Panc1 (cell line): ENCODE measurements around the gene GRIK3. TPM values are rescaled to one million over a fixed set of nuclear protein-coding genes. Genes with fewer than 3 reads are reported as not detected.

Experiments
- ATAC-seq: fragments of 200-7000 bp; cut with Tn5 transposase; 2 replicates; pipeline ENCODE4 v1.9.1; 2020; ENCODE audit warnings: mild to moderate bottlenecking, moderate library complexity
- BruUV-seq: library from RNA; stranded (reverse); fragments of 400-500 nt; replicated peaks from 2 replicates; lab custom pipeline; 2021; lab: Mats Ljungman, UMichigan
- CTCF ChIA-PET: fragments of 300-600 bp; sonication (Branson Sonifier 250); formaldehyde crosslinking; loops from one replicate; lab custom pipeline; 2022; ENCODE audit warnings: antibody characterized with exemption; lab: Charles Lee
- POLR2A ChIA-PET: fragments of 300-600 bp; sonication (Branson Sonifier 250); formaldehyde crosslinking; loops from one replicate; lab custom pipeline; 2022; ENCODE audit warnings: antibody characterized with exemption; lab: Charles Lee
- DNase-seq: peaks from one replicate; pipeline ENCODE4 v3.0.0-alpha.2; 2010; ENCODE audit warnings: low read depth, low spot score
- H3K27ac ChIP-seq: 2 replicates; pipeline ENCODE4 v1.5.1; 2011; ENCODE audit warnings: mild to moderate bottlenecking, low read length, inconsistent platforms
- H3K27me3 ChIP-seq: fragments of 200-500 bp; sonication (Bioruptor generic); 2 replicates; pipeline ENCODE4 v1.6.0; 2014; ENCODE audit warnings: low read length, inconsistent platforms; ENCODE audit not compliant: control insufficient read depth, insufficient read depth
- H3K36me3 ChIP-seq: fragments of 200-500 bp; sonication (Bioruptor generic); 2 replicates; pipeline ENCODE4 v1.5.1; 2014; ENCODE audit warnings: inconsistent platforms, mild to moderate bottlenecking, low read length, moderate library complexity; ENCODE audit not compliant: control insufficient read depth, insufficient read depth
- H3K4me1 ChIP-seq: 2 replicates; pipeline ENCODE4 v1.5.1; 2011; ENCODE audit warnings: inconsistent platforms, mild to moderate bottlenecking, low read length, moderate library complexity; ENCODE audit not compliant: control insufficient read depth, insufficient read depth
- H3K4me3 ChIP-seq, 2 experiments: 2 replicates each; pipeline ENCODE4 v1.5.1; 2011 to 2012; ENCODE audit warnings: low read depth in 2 of 2, low read length in 2 of 2, mild to moderate bottlenecking in 2 of 2, inconsistent platforms in 1 of 2, moderate library complexity in 1 of 2
- H3K9me3 ChIP-seq: fragments of 200-500 bp; sonication (Bioruptor generic); 2 replicates; pipeline ENCODE4 v1.5.1; 2014; ENCODE audit warnings: low read depth, mild to moderate bottlenecking, inconsistent platforms, low read length, moderate library complexity; ENCODE audit not compliant: control insufficient read depth, insufficient read depth
- POLR2AphosphoS5 ChIP-seq: IDR thresholded peaks from 2 replicates; pipeline ENCODE4 v1.6.1; 2012; ENCODE audit warnings: mild to moderate bottlenecking, low read depth, low read length, moderate library complexity
- SIN3A ChIP-seq: IDR thresholded peaks from 2 replicates; pipeline ENCODE4 v1.6.1; 2012; ENCODE audit warnings: low read depth, mild to moderate bottlenecking, low read length, moderate library complexity, borderline replicate concordance; ENCODE audit not compliant: insufficient read depth
- TCF7L2 ChIP-seq: IDR thresholded peaks from 2 replicates; pipeline ENCODE4 v1.6.1; 2011; ENCODE audit warnings: mild to moderate bottlenecking, low read depth, low read length, inconsistent platforms
- in situ Hi-C: cut with HindIII; loops from 2 replicates; pipeline ENCODE4 v1.10.0; 2016; ENCODE audit warnings: low sequenced_read_pairs, low pct_unique_long_range_greater_than_20kb
- intact Hi-C: fragments of 100-400 bp; cut with micrococcal nuclease; formaldehyde crosslinking; loops from one replicate; pipeline ENCODE4 v1.10.0; 2022; ENCODE audit not compliant: unreplicated experiment
- total RNA-seq: library from RNA; stranded (reverse); gene quantifications from one replicate; pipeline ENCODE4 v1.2.1, GENCODE V29; 2021; ENCODE audit not compliant: unreplicated experiment
- TF ChIP-seq, protein P1 (sequence below): fragments of 450-650 bp; IDR thresholded peaks from 2 replicates; pipeline ENCODE4 v1.5.1; 2017; ENCODE audit warnings: mild to moderate bottlenecking
- TF ChIP-seq, protein P2 (sequence below), 2 experiments: IDR thresholded peaks; 2 replicates each; pipeline ENCODE4 v1.6.1; 2011 to 2012; ENCODE audit warnings: low read depth in 2 of 2, control low read depth in 1 of 2, low read length in 1 of 2, mild to moderate bottlenecking in 1 of 2, moderate library complexity in 1 of 2; ENCODE audit not compliant: insufficient read depth in 1 of 2

GRIK3 gene
- total RNA-seq, 1 experiment from 2014 or later = not detected

DNA sequence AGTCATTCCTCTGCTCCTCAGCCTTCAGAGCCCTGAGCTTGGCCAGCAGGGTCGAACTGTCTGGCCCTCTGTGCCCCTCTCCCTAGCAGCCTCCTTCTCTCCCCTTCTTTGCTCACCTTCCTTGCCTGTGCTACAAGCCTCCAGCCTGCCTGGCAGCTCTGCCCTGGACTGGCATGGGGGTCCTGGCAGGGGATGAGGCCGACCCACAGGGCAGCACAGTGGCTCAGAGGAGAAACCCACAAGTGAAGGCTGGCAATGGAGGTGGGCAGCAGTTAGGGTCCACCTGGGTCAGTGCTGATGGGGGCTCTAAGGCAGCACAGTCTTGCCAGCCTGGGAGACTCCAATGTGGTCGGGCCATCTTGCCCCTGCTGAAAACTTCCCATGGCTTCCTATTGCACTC lies 274.2 kb downstream of the GRIK3 start:
- ChIA-PET CTCF (interaction anchor here (0.6 kb wide), 1 partner anchor 42 kb away, joined by 3 read pairs; no protein-coding TSS in a partner anchor), POLR2A (no interaction called here)
- TF ChIP-seq POLR2AphosphoS5 = no peak
- TF ChIP-seq, protein P1, sequence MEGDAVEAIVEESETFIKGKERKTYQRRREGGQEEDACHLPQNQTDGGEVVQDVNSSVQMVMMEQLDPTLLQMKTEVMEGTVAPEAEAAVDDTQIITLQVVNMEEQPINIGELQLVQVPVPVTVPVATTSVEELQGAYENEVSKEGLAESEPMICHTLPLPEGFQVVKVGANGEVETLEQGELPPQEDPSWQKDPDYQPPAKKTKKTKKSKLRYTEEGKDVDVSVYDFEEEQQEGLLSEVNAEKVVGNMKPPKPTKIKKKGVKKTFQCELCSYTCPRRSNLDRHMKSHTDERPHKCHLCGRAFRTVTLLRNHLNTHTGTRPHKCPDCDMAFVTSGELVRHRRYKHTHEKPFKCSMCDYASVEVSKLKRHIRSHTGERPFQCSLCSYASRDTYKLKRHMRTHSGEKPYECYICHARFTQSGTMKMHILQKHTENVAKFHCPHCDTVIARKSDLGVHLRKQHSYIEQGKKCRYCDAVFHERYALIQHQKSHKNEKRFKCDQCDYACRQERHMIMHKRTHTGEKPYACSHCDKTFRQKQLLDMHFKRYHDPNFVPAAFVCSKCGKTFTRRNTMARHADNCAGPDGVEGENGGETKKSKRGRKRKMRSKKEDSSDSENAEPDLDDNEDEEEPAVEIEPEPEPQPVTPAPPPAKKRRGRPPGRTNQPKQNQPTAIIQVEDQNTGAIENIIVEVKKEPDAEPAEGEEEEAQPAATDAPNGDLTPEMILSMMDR = no peak
- TF ChIP-seq, protein P2, sequence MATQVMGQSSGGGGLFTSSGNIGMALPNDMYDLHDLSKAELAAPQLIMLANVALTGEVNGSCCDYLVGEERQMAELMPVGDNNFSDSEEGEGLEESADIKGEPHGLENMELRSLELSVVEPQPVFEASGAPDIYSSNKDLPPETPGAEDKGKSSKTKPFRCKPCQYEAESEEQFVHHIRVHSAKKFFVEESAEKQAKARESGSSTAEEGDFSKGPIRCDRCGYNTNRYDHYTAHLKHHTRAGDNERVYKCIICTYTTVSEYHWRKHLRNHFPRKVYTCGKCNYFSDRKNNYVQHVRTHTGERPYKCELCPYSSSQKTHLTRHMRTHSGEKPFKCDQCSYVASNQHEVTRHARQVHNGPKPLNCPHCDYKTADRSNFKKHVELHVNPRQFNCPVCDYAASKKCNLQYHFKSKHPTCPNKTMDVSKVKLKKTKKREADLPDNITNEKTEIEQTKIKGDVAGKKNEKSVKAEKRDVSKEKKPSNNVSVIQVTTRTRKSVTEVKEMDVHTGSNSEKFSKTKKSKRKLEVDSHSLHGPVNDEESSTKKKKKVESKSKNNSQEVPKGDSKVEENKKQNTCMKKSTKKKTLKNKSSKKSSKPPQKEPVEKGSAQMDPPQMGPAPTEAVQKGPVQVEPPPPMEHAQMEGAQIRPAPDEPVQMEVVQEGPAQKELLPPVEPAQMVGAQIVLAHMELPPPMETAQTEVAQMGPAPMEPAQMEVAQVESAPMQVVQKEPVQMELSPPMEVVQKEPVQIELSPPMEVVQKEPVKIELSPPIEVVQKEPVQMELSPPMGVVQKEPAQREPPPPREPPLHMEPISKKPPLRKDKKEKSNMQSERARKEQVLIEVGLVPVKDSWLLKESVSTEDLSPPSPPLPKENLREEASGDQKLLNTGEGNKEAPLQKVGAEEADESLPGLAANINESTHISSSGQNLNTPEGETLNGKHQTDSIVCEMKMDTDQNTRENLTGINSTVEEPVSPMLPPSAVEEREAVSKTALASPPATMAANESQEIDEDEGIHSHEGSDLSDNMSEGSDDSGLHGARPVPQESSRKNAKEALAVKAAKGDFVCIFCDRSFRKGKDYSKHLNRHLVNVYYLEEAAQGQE (IDR thresholded peaks at IDR 0.05; ENCODE audit: insufficient read depth in 1 of 2, low read depth in 2 of 2, low read length in 1 of 2) = no peak
- no peak for TF ChIP-seq TCF7L2
- TF ChIP-seq SIN3A = no peak

DNA sequence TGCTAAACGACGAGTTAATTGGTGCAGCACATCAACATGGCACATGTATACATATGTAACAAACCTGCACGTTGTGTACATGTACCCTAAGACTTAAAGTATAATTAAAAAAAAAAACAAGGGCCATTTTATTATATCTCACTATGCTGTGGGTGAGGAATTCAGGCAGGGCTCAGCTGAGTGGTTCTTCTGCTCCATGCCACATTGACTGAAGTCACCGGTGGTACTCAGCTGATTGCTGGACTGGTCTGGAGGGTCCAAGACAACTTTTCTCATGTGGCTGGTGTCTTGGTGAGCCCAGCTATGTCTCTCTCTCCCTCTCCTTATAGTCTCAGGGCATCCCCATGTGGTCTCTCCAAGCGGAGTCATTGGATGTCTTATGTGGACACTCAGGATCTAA lies 275.0 kb downstream of the GRIK3 start:
- ATAC-seq = no peak
- Histone ChIP-seq H3K27ac (no peak overlapping the region), H3K27me3 (no peaks in the 10 kb centered on the region), H3K36me3 (no peaks in the 10 kb centered on the region), H3K9me3 (no peaks in the 10 kb centered on the region; the same call in 1 of the 2 replicates), H3K4me1 (no peaks in the 10 kb centered on the region), H3K4me3 (no peak overlapping the region)
- CTCF ChIA-PET = no interaction called here
- POLR2A ChIA-PET = no interaction called here
- intact Hi-C loops = no loop called here
- in situ Hi-C loops = no loop called here
- BruUV-seq = no TSS peak
- DNase-seq = no peak
- TF ChIP-seq SIN3A (no peak), TCF7L2 (no peak), POLR2AphosphoS5 (no peak)
- TF ChIP-seq, protein P2 (IDR thresholded peaks at IDR 0.05; ENCODE audit: insufficient read depth in 1 of 2, low read depth in 2 of 2, low read length in 1 of 2) = no peak
- TF ChIP-seq, protein P1 = no peak

More for the DNA sequence above, 274.2 kb downstream of the GRIK3 start:
- H3K27ac ChIP-seq = no peak overlapping the region
- H3K36me3 ChIP-seq = no peaks in the 10 kb centered on the region
- H3K27me3 ChIP-seq = no peaks in the 10 kb centered on the region
- H3K4me3 ChIP-seq = no peak overlapping the region
- DNase-seq (no peak), ATAC-seq (no peak)
- H3K4me1 ChIP-seq = no peaks in the 10 kb centered on the region
- no peaks in the 10 kb centered on the region; the same call in 1 of the 2 replicates for H3K9me3 ChIP-seq
- intact Hi-C loops (no loop called here), in situ Hi-C loops (no loop called here)
- no TSS peak for BruUV-seq
